HG02970 (cell line): ENCODE measurements around the gene CCN5.

Source experiments
- ATAC-seq: cut with Tn5 transposase; IDR thresholded peaks from one replicate; pipeline ENCODE4 v1.9.1; 2021; ENCODE audit warnings: mild to moderate bottlenecking, moderate library complexity, moderate number of reproducible peaks; ENCODE audit not compliant: unreplicated experiment, low FRiP score

The CCN5 gene

DNA sequence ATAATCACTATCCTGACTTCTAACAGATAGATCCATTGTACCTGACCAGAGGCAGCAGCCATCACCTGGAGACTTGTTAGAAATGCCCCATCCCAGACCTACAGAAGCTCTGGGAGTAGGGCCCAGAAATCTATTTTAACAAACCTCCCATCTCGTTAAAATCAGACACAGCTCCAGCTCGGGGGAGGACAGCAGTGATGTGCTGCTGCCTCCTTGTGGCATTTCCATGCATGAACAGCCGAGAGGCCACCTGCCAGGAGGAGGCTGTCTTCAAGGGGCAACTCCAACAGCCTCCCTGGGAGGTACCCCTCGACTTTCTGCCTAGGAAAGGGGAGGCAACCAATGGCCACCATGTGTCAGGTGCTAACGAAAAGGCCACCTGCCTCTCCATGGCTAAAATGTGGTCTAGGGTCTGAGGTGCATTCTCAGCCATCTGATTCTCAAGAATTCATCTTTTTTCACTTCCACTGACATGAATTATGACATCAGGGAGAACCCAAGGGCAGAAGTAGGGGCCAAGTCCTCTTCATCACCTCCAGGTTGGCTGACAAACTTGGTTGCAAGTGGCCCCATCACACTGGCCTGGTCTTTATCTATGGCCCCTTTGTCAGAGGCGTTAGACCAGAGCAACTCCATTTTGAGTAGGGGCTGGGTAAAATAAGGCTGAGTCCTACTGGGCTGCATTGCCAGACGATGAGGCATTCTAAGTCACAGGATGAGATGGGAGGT lies 18.3 kb downstream of the CCN5 start:
- ATAC-seq = no peak

DNA sequence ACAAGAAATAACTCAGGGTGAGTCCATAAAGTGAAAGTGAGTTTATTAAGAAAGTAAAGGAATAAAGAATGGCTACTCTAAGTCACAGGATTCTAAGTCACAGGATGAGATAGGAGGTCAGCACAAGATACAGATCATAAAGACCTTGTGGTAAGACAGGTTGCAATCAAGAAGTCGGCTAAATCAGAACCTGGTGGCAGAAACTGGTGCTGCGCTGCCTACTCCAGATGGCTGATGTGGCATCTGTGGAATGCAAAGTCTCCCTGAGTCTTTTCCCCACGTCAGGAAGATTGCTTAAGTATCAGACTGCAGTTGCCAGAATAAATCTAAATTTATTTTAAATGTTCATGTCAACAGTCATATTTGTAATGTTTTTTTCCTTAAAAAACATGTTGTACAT lies 19.8 kb downstream of the CCN5 start:
- ATAC-seq = no peak

DNA sequence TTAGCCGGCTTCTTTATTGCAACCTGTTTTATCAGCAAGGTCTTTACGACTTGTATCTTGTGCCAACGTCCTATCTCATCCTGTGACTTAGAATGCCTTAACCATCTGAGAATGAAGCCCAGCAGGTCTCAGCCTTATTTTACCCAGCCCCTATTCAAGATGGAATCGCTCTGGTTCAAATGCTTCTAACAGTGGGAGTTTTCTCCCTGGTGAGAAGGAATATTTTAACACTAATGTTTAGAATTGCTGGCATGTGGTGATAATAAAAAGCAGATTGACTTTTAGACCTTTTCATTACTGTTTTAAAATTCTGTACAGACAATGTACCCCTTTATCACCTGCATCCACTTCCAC lies 20.6 kb downstream of the CCN5 start:
- ATAC-seq = no peak

DNA sequence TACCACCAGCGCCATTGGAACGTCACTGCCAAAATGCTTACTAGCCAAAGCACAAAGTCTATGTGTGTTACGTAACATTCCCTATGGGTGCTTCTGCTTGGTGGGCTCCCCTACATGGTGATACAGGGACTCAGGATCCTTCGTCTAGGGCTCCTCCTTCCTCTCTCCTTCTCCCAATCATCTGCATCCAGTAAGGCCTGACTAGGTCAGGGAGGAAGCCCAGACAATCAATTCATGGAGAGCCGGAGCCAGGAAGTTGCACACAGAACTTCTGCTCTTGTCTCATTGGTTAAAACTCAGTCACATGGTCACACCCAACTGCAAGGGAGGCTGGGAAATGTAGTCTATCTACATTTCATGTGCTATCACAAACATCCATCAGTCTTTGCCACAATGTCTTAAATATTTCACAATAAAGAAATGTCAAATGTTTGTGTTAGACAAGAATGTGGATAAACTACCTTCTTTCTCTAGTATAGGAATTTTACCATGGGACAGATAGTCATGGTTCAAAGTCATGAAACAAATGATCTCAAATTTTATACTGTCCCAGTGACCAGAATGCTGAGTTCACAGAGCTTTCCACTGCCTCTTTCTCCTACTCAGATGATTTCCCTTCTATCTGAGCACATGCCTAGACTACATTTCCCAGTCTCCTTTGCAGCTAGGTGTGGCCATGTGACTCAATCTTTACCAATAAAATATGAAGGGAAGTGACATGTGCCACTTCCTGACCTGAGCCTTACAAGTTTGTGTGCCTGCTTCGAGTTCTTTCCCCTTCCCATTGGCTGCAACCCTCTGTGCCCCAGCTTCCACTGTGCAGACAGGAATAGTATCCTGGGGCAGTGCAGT lies 21.2 kb downstream of the CCN5 start:
- ATAC-seq = no peak

DNA sequence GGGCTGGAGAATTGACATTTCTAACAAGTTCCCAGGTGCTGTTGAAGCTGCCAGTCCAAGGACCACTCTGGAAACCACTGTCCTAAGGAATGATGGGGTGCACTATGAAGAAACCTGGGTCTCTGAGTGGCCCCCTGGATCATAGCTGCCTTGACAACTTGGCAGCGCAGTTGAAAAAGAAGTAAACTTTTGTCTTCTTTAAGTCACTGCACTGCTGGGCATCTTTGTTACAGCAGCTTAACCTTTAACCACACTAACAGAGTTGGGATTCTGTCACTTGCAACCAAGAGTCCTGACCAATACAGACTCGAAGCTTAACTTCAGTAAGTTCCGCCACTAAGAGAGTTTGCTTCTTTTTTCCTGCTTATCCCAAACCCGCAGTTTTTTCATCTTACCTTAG lies 21.9 kb downstream of the CCN5 start:
- no peak for ATAC-seq

DNA sequence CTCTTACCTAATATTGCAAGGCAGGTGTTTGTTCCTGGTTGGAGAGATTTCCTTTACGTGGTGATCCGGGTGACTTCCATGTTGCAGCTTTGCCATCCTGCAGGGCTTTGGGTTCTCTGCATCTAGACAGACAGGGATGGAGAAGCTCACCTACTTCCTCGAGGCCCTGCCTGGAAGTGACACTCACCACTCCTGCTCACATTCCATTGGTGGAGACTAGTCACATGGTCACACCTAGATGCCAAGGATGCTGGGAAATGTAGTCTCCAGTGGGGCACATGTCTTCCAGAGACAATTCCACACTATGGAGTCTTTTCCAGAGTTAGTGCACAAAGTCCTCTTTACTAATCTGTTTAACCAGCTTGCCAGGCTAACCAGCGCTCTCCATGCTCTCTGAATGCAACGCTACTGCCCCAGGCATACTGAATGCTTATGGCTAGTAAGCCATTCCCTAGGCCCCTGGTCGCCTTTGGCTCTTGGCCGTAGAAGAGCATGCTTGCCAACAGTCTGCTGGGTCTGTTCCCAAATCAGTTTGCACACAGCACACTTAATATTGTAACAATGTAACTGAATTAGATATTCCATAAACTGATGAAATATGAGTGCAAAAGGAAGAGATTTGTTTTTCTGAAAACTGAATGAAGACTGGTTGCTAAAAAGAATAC lies 23.8 kb downstream of the CCN5 start:
- no peak for ATAC-seq

DNA sequence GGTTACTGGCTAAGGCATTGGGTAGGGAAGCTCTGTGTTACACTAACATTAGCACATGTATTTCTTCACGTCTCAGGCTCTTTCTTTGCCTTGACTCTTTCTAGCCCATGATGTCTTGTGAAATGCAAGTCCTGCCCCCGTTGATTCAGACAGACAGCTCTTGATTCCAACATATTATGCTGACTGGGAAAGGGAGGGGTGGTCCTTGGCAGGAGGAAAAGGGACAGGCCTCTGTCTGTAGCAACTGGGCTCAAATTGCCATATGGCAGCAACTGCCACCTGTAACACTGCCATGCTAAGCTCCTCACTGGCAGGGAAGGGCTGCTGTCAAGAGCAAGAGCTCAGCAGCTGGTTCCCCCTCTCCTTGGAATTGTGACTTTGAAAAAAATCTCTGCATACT lies 24.8 kb downstream of the CCN5 start:
- ATAC-seq = no peak

DNA sequence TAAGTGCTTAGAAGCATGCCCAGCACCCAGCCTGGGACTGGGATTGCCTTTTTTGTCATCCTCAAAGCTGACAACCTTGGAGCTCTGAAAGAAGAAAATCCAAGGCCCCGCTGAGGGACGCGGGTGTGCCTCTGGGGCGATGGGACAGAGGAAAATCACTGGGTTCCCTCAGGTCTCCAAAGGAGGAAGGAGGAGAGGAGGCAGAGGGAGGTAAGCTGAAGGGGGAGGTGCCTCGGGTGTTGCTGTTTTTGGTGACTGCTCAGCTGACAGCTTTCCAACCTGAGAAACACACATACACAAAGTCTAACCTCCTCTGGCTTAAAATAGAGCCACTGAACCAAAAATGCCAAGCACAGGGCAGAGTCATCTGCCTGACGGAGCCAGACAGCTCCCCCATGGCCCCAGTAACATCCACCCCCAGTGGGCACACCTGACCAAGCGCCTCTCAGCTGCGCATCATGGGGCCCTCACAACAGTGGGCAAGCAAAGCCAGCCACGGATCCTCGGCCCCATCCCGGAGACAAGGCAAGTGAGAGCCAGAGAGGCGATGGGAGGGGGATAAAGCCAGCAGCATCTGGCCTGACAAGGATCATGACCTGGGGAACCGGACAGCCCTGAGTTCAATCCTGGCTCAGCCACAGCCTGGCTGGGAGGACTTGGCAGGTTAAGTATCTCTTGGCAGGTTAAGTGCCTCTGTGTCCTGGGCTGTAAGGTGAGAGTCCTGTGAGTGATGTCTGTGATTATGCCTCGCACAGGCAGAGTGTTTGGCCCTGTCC lies 27.3 kb downstream of the CCN5 start:
- ATAC-seq = no peak

DNA sequence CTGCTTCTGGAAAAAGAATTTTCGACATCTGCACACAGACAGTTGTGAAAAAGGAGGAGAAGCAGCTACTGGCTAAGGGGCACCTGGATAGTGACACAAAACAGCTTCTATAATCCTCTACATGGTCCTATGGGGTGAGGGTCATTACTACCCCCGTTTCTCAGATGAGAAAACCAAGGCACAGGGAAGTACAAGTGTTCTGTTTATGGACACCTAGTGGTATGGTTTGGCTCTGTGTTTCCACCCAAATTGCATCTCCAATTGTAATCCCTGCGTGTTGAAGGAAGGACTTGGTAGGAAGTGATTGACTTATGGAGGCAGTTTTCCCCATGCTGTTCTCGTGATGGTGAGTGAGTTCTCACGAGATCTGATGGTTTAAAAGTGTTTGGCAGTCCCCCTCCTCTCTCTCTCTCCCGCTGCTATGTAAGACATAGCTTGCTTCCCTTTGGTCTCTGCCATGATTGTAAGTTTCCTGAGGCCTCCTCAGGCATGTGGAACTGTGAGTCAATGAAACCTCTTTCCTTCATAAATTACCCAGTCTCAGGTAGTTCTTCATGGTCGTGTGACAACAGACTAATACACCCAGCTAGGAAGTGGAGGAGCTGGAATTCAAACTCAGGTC lies 28.0 kb downstream of the CCN5 start:
- no peak for ATAC-seq

DNA sequence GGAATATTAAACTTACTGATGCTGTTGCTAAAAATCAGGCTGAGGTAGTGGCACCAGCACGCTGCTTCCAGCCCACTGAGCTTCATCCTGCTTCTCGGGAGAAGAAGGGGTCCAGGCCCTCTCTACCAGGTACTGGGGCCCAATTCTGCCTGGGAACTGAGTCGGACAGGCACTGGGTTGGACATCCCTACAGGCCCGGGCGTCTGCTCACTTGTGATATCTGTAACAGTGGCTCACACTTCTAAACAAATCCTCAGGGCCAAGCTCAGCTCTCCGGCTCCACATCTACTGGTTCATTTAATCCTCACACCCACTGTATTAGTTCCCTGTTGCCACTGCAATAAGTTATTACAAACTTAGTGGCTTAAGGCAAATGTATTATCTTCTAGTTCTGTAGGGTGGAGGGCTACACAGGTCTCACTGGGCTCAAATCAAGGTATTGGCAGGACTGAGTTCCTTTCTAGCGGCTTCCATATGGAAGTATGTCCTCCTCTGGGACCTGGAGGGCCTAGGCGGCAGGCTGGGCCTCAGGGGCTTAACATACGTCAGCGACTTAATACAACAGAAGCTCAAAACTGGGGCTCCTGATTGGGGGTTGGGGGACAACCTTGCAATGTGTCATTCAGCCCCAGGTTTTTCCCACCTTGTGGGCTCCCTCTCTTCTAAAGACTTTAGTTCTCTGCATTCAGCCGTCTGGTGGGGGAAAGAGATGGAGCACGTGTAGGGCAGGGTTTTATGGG lies 28.9 kb downstream of the CCN5 start:
- ATAC-seq = no peak

DNA sequence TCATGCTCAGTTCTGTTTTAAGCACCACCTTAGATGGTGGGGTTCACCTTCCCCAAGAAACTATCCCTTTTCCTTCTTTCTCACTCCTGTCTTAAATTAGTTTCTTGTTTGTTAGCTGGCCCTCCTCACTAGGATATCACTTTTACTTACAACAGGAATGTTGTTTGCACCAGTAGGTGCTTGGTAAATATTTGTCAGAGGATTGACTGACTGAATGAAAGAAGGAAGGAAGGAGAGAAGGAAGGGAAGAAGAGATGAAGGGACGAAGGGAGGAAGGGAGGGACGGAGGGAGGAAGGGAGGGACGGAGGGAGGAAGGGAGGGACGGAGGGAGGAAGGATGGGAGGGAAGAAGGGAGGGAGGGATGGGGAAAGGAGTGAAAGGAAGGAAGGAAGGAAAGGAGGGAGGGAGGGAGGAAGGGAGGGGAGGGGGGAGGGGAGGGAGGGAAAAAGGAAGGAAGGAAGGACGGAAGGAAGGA lies 30.0 kb downstream of the CCN5 start:
- no peak for ATAC-seq

DNA sequence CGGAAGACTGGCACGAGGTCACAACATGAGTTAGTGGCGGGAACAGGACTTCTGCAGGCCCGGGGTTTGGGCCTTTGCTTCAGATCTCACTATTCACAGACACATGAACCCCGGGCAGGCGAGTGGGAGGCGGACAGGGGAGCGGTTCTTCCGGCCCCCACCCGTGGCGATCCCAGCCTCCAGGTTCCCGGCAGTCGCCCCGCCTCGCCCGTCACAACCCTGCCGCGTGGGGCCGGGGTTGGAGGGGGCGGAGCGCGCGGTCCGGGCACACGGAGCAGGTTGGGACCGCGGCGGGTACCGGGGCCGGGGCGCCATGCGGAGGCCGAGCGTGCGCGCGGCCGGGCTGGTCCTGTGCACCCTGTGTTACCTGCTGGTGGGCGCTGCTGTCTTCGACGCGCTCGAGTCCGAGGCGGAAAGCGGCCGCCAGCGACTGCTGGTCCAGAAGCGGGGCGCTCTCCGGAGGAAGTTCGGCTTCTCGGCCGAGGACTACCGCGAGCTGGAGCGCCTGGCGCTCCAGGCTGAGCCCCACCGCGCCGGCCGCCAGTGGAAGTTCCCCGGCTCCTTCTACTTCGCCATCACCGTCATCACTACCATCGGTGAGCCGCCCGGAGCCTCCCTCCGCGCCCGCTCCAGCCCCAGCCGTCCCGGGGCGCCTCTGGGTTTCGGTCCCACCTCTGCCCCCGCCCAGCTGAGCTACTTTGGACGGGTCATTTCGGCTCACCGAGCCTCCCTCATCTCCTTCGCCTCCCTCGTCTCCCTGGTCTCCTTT lies 30.6 kb downstream of the CCN5 start, which contains the start of gene KCNK15:
KCNK15 (plus strand) TSS at position 268 of the 769 bp plus-strand sequence; CDS start at position 314, 46 bp downstream.
- ATAC-seq = no peak

DNA sequence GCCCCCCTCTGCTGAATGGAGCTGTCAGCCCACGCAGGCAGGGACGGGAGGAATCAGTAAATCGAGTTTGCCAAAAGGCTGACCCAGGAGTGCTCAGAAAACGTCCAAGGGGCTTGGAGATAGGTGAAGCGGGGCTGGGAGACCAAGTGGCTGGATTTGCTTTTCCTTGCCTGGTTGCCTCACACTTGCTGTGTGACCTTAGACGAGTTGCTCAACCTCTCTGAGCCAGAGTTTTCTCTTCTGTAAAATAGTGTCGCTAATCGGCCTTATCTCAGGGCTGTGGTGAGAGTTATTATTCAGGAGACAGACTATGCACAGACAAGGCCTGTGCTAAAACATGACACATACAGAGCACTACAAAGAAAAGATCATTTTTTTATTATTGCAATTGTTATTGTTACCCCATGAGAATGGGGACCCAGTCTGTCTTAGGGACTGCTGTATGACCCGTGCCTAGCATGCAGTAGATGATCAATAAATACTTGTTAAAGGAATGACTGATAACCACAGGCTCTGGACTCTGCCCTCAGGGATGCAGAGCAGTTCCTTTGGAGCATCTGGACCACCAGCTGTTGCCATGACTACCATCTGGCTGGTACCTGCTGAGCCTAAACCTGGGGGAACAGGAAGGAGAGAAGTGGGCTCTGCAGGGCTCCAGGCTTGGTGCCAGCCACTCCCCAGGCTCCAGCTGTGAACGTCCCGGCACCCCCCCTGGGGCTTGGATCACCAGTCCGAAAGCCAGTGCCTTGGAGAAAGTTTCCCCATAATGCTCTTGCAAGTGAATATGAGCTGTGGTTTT lies 31.4 kb downstream of the CCN5 start:
- ATAC-seq = no peak

DNA sequence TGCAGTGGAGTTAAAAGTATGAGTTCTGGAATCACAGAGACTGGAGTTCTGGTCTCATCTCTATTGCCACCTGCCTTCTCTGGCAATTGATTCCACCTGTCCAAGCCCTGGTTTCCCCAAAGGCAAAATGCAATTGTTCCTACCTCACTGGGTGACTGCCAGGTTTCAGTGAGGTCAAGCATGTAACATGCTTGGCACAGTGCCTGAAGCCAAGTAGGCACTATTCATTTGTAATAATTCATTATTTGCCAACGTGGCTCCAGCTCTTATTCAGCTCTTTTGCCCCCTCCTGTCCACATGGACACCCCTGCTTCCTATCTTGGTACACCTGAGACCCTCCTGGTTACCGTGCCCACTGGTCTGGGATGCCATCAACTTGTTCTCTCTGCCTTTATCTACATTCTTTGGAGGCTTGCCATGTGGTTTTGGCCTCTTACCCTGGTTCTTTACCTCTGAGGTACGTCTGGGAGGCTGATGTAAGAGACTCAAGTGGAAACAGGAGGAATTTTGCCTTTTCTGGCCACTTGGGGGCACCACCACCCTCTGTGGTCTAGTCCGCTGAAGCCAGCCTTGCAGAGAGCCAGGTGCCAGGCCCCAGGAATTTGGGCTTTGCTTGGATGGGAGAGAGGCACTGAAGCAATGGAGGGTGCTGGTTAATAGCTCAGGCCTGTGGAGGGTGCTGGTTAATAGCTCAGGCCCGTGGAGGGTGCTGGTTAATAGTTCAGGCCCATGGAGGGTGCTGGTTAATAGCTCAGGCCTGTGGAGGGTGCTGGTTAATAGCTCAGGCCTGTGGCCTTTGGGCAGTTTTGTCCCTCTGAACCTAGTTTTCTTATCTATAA lies 32.2 kb downstream of the CCN5 start:
- no peak for ATAC-seq

DNA sequence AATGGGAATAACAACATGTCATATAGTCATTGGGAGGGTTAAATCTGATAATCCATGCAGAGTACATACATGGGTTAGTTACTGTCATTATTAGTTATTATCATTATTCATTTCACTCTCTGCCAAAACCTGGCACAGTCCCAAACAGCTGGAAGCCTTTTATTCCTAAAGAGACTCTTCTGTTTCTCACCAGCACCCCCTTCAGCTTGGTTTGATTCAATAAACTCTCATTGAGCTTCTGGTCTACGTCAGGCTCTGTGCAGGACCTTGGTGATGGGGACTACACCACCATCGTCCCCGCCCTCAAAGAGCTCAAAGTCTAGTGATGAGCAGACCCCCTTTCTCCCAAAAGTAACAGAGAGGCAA lies 32.8 kb downstream of the CCN5 start:
- ATAC-seq = no peak

DNA sequence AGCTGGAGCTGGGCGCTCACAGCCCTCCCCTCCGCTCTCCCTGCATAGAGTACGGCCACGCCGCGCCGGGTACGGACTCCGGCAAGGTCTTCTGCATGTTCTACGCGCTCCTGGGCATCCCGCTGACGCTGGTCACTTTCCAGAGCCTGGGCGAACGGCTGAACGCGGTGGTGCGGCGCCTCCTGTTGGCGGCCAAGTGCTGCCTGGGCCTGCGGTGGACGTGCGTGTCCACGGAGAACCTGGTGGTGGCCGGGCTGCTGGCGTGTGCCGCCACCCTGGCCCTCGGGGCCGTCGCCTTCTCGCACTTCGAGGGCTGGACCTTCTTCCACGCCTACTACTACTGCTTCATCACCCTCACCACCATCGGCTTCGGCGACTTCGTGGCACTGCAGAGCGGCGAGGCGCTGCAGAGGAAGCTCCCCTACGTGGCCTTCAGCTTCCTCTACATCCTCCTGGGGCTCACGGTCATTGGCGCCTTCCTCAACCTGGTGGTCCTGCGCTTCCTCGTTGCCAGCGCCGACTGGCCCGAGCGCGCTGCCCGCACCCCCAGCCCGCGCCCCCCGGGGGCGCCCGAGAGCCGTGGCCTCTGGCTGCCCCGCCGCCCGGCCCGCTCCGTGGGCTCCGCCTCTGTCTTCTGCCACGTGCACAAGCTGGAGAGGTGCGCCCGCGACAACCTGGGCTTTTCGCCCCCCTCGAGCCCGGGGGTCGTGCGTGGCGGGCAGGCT lies 35.1 kb downstream of the CCN5 start:
- ATAC-seq = no peak
